ENCODE measurements around the gene TMEM218.

TMEM218 gene

DNA sequence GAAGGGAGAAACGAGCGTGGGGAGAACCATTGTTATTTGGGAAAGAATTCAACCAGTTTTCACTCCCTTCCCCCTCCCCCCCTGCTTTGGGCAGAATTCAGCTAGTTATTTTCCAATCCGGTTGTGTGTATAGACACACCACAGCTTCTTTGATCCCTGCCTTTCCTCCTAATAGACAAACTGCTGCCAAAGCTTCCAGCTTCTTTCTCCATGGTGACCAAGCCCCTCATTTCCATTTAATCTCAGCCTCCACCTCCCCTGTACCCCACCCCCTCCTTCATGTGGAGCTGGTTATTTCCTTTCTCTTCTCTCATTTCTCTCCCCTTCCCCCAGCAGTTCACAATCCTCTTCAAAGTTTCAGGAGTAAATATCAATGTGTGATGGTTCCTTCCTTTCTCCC lies 28.4 kb upstream of the TMEM218 start:
- Histone ChIP-seq H3K4me3 (no peak overlapping the region), H3K36me3 (no peaks in the 10 kb centered on the region), H3K27ac (no peak overlapping the region), H3K4me1 (no peaks in the 10 kb centered on the region), H3K9me3 (no peaks in the 10 kb centered on the region), H3K27me3 (peaks cover 0 to 26% of the 10 kb centered on the region in 2 donors)
- DNase-seq: no peak
- intact Hi-C loops (cut with DNase I; ENCODE audit: low total_unique reads): loop anchor here (2.0 to 10.0 kb wide), 2 partner anchors 75 to 185 kb away; partner anchors contain the start of gene CCDC15
- TF ChIP-seq, protein P1, sequence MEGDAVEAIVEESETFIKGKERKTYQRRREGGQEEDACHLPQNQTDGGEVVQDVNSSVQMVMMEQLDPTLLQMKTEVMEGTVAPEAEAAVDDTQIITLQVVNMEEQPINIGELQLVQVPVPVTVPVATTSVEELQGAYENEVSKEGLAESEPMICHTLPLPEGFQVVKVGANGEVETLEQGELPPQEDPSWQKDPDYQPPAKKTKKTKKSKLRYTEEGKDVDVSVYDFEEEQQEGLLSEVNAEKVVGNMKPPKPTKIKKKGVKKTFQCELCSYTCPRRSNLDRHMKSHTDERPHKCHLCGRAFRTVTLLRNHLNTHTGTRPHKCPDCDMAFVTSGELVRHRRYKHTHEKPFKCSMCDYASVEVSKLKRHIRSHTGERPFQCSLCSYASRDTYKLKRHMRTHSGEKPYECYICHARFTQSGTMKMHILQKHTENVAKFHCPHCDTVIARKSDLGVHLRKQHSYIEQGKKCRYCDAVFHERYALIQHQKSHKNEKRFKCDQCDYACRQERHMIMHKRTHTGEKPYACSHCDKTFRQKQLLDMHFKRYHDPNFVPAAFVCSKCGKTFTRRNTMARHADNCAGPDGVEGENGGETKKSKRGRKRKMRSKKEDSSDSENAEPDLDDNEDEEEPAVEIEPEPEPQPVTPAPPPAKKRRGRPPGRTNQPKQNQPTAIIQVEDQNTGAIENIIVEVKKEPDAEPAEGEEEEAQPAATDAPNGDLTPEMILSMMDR (IDR thresholded peaks at IDR 0.05): no peak

GRCh38 chr11:125138966-125139365 lies 27.5 kb upstream of the TMEM218 start:
- TF ChIP-seq, protein P1 (IDR thresholded peaks at IDR 0.05): no peak
- H3K4me3 ChIP-seq: no peak overlapping the region
- no peaks in the 10 kb centered on the region for H3K9me3 ChIP-seq
- no peak overlapping the region for H3K27ac ChIP-seq
- intact Hi-C loops (cut with DNase I; ENCODE audit: low total_unique reads): no loop called here
- H3K27me3 ChIP-seq: peaks cover 0 to 26% of the 10 kb centered on the region in 2 donors
- H3K36me3 ChIP-seq: no peaks in the 10 kb centered on the region
- no peak for DNase-seq
- no peaks in the 10 kb centered on the region for H3K4me1 ChIP-seq

GRCh38 chr11:125136001-125136400 lies 24.6 kb upstream of the TMEM218 start:
- Histone ChIP-seq H3K36me3 (no peaks in the 10 kb centered on the region), H3K4me3 (no peak overlapping the region), H3K4me1 (no peaks in the 10 kb centered on the region), H3K9me3 (no peaks in the 10 kb centered on the region), H3K27me3 (peaks cover 0 to 9% of the 10 kb centered on the region in 2 donors), H3K27ac (no peak overlapping the region)
- no peak for DNase-seq
- TF ChIP-seq, protein P1 (IDR thresholded peaks at IDR 0.05): no peak
- intact Hi-C loops (cut with DNase I; ENCODE audit: low total_unique reads): no loop called here

DNA sequence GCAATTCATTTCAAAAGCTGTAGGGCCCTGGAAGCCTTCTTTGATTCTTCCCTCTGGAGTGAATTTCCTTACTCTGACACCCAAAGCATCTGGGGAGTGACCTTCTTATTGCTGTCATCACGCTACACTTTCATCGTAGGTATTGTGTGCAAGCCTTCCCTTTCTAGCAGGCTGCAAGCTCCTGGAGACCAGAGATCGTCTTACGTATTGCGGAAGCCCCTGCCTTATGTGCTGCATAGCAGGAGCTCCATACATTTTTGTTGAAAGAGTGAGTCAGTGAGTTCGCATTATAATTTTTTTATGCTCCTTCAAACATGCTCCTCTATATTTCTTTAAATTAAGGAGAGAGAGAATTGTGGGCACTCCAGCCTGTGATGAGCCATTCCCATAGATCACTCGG lies 21.2 kb upstream of the TMEM218 start:
- Histone ChIP-seq H3K27me3 (peaks cover 0 to 8% of the 10 kb centered on the region in 2 donors), H3K9me3 (no peaks in the 10 kb centered on the region), H3K4me1 (no peaks in the 10 kb centered on the region), H3K4me3 (no peak overlapping the region), H3K27ac (no peak overlapping the region), H3K36me3 (no peaks in the 10 kb centered on the region)
- intact Hi-C loops (cut with DNase I; ENCODE audit: low total_unique reads): no loop called here
- DNase-seq: no peak
- TF ChIP-seq, protein P1 (IDR thresholded peaks at IDR 0.05): no peak

DNA sequence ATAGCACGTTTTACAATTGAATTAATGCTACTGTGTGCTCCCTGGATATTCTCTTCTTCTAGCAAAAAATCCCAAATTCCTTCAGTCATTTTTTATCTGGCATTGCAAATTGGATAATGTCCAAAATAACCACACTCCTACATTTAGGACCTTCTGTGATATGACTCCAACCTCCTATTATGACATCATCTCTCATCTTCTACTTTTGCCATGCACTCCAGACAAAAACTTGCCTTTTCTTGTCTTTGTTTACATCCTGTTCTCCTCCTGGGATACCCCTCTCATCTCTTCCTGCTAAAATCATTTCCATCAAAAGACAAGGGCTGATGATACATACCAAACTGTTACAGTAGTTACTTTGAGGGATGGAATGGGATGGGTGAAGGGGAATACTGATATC lies 20.6 kb upstream of the TMEM218 start:
- Histone ChIP-seq H3K36me3 (no peaks in the 10 kb centered on the region), H3K4me1 (no peaks in the 10 kb centered on the region), H3K27me3 (peaks cover 0 to 8% of the 10 kb centered on the region in 2 donors), H3K27ac (no peak overlapping the region), H3K9me3 (no peaks in the 10 kb centered on the region), H3K4me3 (no peak overlapping the region)
- no peak for DNase-seq
- TF ChIP-seq, protein P1 (IDR thresholded peaks at IDR 0.05): no peak
- intact Hi-C loops (cut with DNase I; ENCODE audit: low total_unique reads): no loop called here

All from tibial artery (tissue), 4 donors.